GM12878 (cell line): ENCODE measurements around the gene PFKL.

Source experiments
- BRCA1 ChIP-seq: IDR thresholded peaks from 2 replicates; pipeline ENCODE4 v1.6.1; 2011; ENCODE audit warnings: low read depth, low read length, improper control_type of control experiment
- CBFB ChIP-seq: IDR thresholded peaks from 2 replicates; pipeline ENCODE4 v1.6.1; 2016; ENCODE audit warnings: antibody characterized with exemption, low read depth
- CTCF ChIP-seq, 3 experiments: IDR thresholded peaks in 2 of 3; conservative IDR thresholded peaks in 1 of 3; 2 replicates each; pipeline ENCODE4 v1.5.1; 2011; ENCODE audit warnings: low read depth in 3 of 3, low read length in 3 of 3, mild to moderate bottlenecking in 3 of 3, control low read depth in 2 of 3, moderate library complexity in 2 of 3, inconsistent platforms in 1 of 3, mixed read lengths in 1 of 3; ENCODE audit not compliant: control insufficient read depth in 2 of 3, insufficient read depth in 1 of 3; ENCODE audit errors: extremely low read depth in 1 of 3
- ETV6 ChIP-seq, 2 experiments: fragments of 450-650 bp in 1 of 2; IDR thresholded peaks in 1 of 2; conservative IDR thresholded peaks in 1 of 2; 2 replicates each; pipeline ENCODE4 v1.6.1; 2014; ENCODE audit warnings: antibody characterized with exemption in 1 of 2, borderline replicate concordance in 1 of 2, low read depth in 1 of 2, mild to moderate bottlenecking in 1 of 2, moderate library complexity in 1 of 2
- PKNOX1 ChIP-seq: fragments of 450-650 bp; IDR thresholded peaks from 2 replicates; pipeline ENCODE4 v1.6.1; 2016; ENCODE audit warnings: mild to moderate bottlenecking
- SP1 ChIP-seq: IDR thresholded peaks from one replicate; pipeline ENCODE4 v1.6.1; 2011; ENCODE audit warnings: low read depth, low read length
- SREBF2 ChIP-seq: IDR thresholded peaks from 2 replicates; pipeline ENCODE4 v1.6.1; 2012; ENCODE audit warnings: mild to moderate bottlenecking, low read length
- TCF12 ChIP-seq: IDR thresholded peaks from 2 replicates; pipeline ENCODE4 v1.6.1; 2011; ENCODE audit warnings: low read depth, mild to moderate bottlenecking, low read length
- YY1 ChIP-seq: IDR thresholded peaks from 2 replicates; pipeline ENCODE4 v1.6.1; 2011; ENCODE audit warnings: low read depth, mild to moderate bottlenecking, low read length
- ZNF217 ChIP-seq: fragments of 450-650 bp; IDR thresholded peaks from 2 replicates; pipeline ENCODE4 v1.6.1; 2017; ENCODE audit warnings: antibody characterized with exemption, mild to moderate bottlenecking
- ZNF592 ChIP-seq: fragments of 450-650 bp; IDR thresholded peaks from 2 replicates; pipeline ENCODE4 v1.6.1; 2017; ENCODE audit warnings: mild to moderate bottlenecking, moderate library complexity
- TF ChIP-seq, protein P1 (sequence below): IDR thresholded peaks from 2 replicates; pipeline ENCODE4 v1.6.1; 2012; ENCODE audit warnings: low read depth, low read length, improper control_type of control experiment

GRCh38 chr21:44370786-44371410, 71.0 kb downstream of the PFKL start:
- no peak for TF ChIP-seq CTCF (IDR thresholded peaks at IDR 0.05 in 2 of 3, conservative IDR thresholded peaks at IDR 0.05 in 1 of 3; ENCODE audit: control insufficient read depth in 2 of 3, extremely low read depth in 1 of 3, insufficient read depth in 1 of 3, low read depth in 3 of 3, low read length in 3 of 3)
- TF ChIP-seq TCF12, result no peak
- TF ChIP-seq SP1, result no peak
- TF ChIP-seq, protein P1, sequence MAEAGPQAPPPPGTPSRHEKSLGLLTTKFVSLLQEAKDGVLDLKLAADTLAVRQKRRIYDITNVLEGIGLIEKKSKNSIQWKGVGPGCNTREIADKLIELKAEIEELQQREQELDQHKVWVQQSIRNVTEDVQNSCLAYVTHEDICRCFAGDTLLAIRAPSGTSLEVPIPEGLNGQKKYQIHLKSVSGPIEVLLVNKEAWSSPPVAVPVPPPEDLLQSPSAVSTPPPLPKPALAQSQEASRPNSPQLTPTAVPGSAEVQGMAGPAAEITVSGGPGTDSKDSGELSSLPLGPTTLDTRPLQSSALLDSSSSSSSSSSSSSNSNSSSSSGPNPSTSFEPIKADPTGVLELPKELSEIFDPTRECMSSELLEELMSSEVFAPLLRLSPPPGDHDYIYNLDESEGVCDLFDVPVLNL, result no peak
- TF ChIP-seq BRCA1, result no peak
- TF ChIP-seq YY1, result no peak
- TF ChIP-seq ETV6 (conservative IDR thresholded peaks at IDR 0.05 in 1 of 2, IDR thresholded peaks at IDR 0.05 in 1 of 2; ENCODE audit: borderline replicate concordance in 1 of 2, low read depth in 1 of 2), result no peak
- TF ChIP-seq ZNF592, result no peak
- no peak for TF ChIP-seq SREBF2
- no peak for TF ChIP-seq ZNF217
- no peak for TF ChIP-seq CBFB
- no peak for TF ChIP-seq PKNOX1
